ENCODE data around the gene PKP1.

Gene PKP1

DNA sequence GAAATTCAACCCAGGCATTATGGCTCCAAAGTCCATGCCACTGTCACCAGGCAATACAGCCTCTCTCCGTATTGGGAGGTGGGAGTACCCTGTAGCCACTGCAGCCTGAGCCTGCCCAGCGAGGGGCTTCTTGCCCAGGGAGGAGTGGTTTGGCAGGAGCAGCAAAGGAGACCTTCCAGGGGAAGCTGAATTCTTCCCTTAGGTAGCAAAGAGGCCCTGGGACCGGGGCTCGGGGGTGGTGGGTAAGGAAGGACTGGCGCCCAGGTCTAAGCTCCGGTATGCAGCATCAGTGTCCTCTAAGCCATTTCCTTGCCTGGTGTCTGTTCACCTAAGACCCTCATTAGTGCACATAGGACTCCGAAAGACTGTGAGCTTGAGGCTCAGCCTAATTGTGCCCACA, 77.2 kb downstream of the PKP1 start (continued):
- TF ChIP-seq, protein P1, sequence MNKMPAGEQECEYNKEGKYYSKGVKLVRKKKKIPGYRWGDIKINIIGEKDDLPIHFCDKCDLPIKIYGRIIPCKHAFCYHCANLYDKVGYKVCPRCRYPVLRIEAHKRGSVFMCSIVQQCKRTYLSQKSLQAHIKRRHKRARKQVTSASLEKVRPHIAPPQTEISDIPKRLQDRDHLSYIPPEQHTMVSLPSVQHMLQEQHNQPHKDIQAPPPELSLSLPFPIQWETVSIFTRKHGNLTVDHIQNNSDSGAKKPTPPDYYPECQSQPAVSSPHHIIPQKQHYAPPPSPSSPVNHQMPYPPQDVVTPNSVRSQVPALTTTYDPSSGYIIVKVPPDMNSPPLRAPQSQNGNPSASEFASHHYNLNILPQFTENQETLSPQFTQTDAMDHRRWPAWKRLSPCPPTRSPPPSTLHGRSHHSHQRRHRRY (tag by site-specific recombination; IDR thresholded peaks at IDR 0.05): no peak

DNA sequence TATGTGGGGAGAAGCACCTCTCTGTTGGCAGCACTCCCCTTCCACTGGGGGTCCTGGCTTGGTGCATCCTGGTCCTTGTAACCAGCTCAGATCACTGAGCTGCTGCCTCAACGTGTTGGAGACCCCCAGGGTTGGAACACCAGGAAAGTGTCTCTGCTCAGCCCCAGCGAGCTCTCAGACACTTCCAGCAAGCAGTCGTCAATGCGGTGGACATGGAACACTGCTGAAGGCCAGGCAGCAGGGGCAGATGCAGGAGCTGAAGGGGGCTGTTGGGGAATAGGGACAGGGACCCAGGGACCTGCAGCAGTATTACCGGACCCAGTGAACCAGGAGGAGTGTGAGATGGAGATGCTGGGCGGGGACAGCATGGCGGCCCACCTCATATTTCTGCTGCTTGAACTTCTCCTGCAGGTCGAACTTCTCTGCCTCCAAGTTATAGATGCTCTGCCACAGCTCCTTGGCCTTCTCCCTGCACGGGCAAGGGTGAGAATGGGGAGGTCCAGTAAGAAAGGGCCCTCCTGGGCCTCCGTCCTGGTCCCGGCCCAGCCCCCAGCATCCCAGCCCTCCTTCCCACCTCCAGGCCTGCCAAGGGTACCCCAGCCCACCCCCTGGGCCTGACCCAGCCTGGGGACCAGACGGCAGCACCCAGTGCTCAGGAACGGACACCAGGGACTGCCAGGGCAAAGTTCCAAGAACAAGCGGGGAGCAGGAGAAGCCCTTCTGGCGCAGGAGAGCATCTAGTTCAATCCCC, 77.8 kb downstream of the PKP1 start:
- Histone ChIP-seq H3K4me3 (ENCODE audit: low read depth, low read length) (no peak overlapping the region), H3K36me3 (ENCODE audit: control insufficient read depth in 2 of 2, insufficient read depth in 1 of 2, low read length in 2 of 2) (no peaks in the 10 kb centered on the region), H3K27ac (ENCODE audit: extremely low read depth, low read depth, low read length) (no peak overlapping the region), H3K9me3 (ENCODE audit: control insufficient read depth, insufficient read depth, low read depth, low read length) (no peaks in the 10 kb centered on the region), H3K4me1 (ENCODE audit: control insufficient read depth, insufficient read depth, low read length) (no peaks in the 10 kb centered on the region)
- CTCF ChIA-PET: interaction anchor here (0.6 to 8.3 kb wide), 44 partner anchors 8 to 456 kb away, joined by 3 to 145 read pairs (median 5); partner anchors contain the start of genes PKP1 and TNNT2
- TF ChIP-seq GLI2 (tag by site-specific recombination; IDR thresholded peaks at IDR 0.05; ENCODE audit: borderline replicate concordance, low read depth): no peak
- TF ChIP-seq ZNF664 (tag by site-specific recombination; IDR thresholded peaks at IDR 0.05): no peak
- TF ChIP-seq, protein P2, sequence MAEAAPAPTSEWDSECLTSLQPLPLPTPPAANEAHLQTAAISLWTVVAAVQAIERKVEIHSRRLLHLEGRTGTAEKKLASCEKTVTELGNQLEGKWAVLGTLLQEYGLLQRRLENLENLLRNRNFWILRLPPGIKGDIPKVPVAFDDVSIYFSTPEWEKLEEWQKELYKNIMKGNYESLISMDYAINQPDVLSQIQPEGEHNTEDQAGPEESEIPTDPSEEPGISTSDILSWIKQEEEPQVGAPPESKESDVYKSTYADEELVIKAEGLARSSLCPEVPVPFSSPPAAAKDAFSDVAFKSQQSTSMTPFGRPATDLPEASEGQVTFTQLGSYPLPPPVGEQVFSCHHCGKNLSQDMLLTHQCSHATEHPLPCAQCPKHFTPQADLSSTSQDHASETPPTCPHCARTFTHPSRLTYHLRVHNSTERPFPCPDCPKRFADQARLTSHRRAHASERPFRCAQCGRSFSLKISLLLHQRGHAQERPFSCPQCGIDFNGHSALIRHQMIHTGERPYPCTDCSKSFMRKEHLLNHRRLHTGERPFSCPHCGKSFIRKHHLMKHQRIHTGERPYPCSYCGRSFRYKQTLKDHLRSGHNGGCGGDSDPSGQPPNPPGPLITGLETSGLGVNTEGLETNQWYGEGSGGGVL (tag by site-specific recombination; IDR thresholded peaks at IDR 0.05): no peak
- TF ChIP-seq, protein P3, sequence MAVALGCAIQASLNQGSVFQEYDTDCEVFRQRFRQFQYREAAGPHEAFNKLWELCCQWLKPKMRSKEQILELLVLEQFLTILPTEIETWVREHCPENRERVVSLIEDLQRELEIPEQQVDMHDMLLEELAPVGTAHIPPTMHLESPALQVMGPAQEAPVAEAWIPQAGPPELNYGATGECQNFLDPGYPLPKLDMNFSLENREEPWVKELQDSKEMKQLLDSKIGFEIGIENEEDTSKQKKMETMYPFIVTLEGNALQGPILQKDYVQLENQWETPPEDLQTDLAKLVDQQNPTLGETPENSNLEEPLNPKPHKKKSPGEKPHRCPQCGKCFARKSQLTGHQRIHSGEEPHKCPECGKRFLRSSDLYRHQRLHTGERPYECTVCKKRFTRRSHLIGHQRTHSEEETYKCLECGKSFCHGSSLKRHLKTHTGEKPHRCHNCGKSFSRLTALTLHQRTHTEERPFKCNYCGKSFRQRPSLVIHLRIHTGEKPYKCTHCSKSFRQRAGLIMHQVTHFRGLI (tag by site-specific recombination; IDR thresholded peaks at IDR 0.05): no peak
- no peak for TF ChIP-seq ZNF776 (tag by site-specific recombination; IDR thresholded peaks at IDR 0.05; ENCODE audit: borderline replicate concordance)
- TF ChIP-seq, protein P4, sequence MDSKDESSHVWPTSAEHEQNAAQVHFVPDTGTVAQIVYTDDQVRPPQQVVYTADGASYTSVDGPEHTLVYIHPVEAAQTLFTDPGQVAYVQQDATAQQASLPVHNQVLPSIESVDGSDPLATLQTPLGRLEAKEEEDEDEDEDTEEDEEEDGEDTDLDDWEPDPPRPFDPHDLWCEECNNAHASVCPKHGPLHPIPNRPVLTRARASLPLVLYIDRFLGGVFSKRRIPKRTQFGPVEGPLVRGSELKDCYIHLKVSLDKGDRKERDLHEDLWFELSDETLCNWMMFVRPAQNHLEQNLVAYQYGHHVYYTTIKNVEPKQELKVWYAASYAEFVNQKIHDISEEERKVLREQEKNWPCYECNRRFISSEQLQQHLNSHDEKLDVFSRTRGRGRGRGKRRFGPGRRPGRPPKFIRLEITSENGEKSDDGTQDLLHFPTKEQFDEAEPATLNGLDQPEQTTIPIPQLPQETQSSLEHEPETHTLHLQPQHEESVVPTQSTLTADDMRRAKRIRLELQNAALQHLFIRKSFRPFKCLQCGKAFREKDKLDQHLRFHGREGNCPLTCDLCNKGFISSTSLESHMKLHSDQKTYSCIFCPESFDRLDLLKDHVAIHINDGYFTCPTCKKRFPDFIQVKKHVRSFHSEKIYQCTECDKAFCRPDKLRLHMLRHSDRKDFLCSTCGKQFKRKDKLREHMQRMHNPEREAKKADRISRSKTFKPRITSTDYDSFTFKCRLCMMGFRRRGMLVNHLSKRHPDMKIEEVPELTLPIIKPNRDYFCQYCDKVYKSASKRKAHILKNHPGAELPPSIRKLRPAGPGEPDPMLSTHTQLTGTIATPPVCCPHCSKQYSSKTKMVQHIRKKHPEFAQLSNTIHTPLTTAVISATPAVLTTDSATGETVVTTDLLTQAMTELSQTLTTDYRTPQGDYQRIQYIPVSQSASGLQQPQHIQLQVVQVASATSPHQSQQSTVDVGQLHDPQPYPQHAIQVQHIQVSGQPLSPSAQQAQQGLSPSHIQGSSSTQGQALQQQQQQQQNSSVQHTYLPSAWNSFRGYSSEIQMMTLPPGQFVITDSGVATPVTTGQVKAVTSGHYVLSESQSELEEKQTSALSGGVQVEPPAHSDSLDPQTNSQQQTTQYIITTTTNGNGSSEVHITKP (tag by site-specific recombination; IDR thresholded peaks at IDR 0.05): no peak
- TF ChIP-seq ZNF433 (tag by site-specific recombination; IDR thresholded peaks at IDR 0.05; ENCODE audit: low read depth): no peak
- TF ChIP-seq ZBTB8A (tag by site-specific recombination; IDR thresholded peaks at IDR 0.05): no peak
- no peak for TF ChIP-seq ZNF626 (tag by site-specific recombination; IDR thresholded peaks at IDR 0.05)
- POLR2A ChIA-PET: interaction anchor here (1.0 kb wide), 1 partner anchor 15 kb away, joined by 3 read pairs; no protein-coding TSS in a partner anchor

DNA sequence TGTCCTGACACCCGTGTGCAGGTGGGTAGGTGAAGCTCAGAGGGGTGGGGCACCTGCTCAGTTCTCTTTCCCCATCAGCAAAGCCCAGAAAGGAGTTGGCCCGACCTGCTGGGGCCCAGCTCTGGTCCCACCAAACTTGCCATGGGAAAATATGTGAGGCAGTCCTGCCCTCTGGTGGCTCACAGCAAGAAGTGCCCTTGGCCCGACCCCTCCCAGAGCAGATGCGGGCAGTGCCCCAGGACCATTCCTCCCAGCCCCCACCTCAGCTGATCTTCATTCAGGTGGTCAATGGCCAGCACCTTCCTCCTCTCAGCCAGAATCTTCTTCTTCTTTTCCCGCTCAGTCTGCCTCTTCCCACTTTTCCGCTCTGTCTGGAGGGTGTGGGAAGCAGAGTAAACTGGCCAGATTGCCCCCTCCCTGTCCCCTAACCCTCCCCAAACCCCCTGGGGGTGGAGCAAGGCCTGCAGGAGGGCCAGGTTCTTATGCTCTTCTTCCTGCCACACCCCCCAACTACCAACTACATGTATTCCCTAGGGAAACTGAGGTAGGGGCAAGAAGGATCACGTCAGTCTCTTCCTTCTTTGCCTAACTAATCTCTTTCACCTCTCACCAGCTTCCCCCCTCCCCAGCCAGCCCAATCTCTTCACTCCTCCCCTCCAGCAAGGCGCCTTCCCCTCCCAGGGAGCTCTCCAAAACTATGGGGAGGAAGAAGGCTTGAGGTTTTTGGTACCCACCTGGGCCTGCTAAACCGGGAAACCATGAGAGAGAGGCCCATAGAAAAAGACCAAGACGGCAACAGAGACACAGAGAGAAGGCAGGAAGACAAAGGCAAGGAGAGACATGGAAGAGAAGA, 78.6 kb downstream of the PKP1 start:
- no peaks in the 10 kb centered on the region for H3K4me1 ChIP-seq (ENCODE audit: control insufficient read depth, insufficient read depth, low read length)
- TF ChIP-seq, protein P5, sequence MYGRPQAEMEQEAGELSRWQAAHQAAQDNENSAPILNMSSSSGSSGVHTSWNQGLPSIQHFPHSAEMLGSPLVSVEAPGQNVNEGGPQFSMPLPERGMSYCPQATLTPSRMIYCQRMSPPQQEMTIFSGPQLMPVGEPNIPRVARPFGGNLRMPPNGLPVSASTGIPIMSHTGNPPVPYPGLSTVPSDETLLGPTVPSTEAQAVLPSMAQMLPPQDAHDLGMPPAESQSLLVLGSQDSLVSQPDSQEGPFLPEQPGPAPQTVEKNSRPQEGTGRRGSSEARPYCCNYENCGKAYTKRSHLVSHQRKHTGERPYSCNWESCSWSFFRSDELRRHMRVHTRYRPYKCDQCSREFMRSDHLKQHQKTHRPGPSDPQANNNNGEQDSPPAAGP (tag by site-specific recombination; IDR thresholded peaks at IDR 0.05): peak; percentile 43; the same call in 1 of the 2 replicates
- TF ChIP-seq, protein P6, sequence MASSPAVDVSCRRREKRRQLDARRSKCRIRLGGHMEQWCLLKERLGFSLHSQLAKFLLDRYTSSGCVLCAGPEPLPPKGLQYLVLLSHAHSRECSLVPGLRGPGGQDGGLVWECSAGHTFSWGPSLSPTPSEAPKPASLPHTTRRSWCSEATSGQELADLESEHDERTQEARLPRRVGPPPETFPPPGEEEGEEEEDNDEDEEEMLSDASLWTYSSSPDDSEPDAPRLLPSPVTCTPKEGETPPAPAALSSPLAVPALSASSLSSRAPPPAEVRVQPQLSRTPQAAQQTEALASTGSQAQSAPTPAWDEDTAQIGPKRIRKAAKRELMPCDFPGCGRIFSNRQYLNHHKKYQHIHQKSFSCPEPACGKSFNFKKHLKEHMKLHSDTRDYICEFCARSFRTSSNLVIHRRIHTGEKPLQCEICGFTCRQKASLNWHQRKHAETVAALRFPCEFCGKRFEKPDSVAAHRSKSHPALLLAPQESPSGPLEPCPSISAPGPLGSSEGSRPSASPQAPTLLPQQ (tag by site-specific recombination; IDR thresholded peaks at IDR 0.05): peak; percentile 95
- TF ChIP-seq ZNF707 (tag by site-specific recombination; IDR thresholded peaks at IDR 0.05) (no peak), ZFP69B (tag by site-specific recombination; IDR thresholded peaks at IDR 0.05) (peak; percentile 97), ZNF140 (tag by site-specific recombination; IDR thresholded peaks at IDR 0.05) (no peak)
- TF ChIP-seq, protein P7, sequence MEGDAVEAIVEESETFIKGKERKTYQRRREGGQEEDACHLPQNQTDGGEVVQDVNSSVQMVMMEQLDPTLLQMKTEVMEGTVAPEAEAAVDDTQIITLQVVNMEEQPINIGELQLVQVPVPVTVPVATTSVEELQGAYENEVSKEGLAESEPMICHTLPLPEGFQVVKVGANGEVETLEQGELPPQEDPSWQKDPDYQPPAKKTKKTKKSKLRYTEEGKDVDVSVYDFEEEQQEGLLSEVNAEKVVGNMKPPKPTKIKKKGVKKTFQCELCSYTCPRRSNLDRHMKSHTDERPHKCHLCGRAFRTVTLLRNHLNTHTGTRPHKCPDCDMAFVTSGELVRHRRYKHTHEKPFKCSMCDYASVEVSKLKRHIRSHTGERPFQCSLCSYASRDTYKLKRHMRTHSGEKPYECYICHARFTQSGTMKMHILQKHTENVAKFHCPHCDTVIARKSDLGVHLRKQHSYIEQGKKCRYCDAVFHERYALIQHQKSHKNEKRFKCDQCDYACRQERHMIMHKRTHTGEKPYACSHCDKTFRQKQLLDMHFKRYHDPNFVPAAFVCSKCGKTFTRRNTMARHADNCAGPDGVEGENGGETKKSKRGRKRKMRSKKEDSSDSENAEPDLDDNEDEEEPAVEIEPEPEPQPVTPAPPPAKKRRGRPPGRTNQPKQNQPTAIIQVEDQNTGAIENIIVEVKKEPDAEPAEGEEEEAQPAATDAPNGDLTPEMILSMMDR (tag by site-specific recombination; IDR thresholded peaks at IDR 0.05): peak; percentile 82

More for the DNA sequence above, 78.6 kb downstream of the PKP1 start:
- ChIA-PET POLR2A (interaction anchor here (1.0 kb wide), 1 partner anchor 15 kb away, joined by 3 read pairs; no protein-coding TSS in a partner anchor), CTCF (interaction anchor here (0.6 to 8.3 kb wide), 49 partner anchors 9 to 1956 kb away, joined by 3 to 145 read pairs (median 4); partner anchors contain the start of genes PKP1 and TNNT2)
- Histone ChIP-seq H3K9me3 (ENCODE audit: control insufficient read depth, insufficient read depth, low read depth, low read length) (no peaks in the 10 kb centered on the region), H3K4me3 (ENCODE audit: low read depth, low read length) (no peak overlapping the region), H3K27ac (ENCODE audit: extremely low read depth, low read depth, low read length) (no peak overlapping the region), H3K36me3 (ENCODE audit: control insufficient read depth in 2 of 2, insufficient read depth in 1 of 2, low read length in 2 of 2) (no peaks in the 10 kb centered on the region)

All from HEK293 (cell line).